NB4 (cell line): ENCODE data around the gene DOK3.

ENCODE experiments used
- DNase-seq: peaks from one replicate; pipeline ENCODE4 v3.0.0; 2010; ENCODE audit warnings: low read depth
- H3K4me3 ChIP-seq: one replicate; pipeline ENCODE4 v1.5.1; 2011; ENCODE audit warnings: mild to moderate bottlenecking, low read depth, low read length, moderate library complexity
- MYC ChIP-seq: IDR thresholded peaks from 2 replicates; pipeline ENCODE4 v1.6.1; 2011; ENCODE audit warnings: low read depth, low read length
- POLR2A ChIP-seq: IDR thresholded peaks from 2 replicates; pipeline ENCODE4 v1.6.1; 2011; ENCODE audit warnings: mild to moderate bottlenecking; ENCODE audit not compliant: insufficient read length; ENCODE audit errors: extremely low read depth
- TF ChIP-seq, protein P1 (sequence below): IDR thresholded peaks from 2 replicates; pipeline ENCODE4 v1.6.1; 2011; ENCODE audit warnings: low read depth, low read length
- TF ChIP-seq, protein P2 (sequence below): IDR thresholded peaks from one replicate; pipeline ENCODE4 v1.5.1; 2012; ENCODE audit warnings: low read depth, low read length

The DOK3 gene

DNA sequence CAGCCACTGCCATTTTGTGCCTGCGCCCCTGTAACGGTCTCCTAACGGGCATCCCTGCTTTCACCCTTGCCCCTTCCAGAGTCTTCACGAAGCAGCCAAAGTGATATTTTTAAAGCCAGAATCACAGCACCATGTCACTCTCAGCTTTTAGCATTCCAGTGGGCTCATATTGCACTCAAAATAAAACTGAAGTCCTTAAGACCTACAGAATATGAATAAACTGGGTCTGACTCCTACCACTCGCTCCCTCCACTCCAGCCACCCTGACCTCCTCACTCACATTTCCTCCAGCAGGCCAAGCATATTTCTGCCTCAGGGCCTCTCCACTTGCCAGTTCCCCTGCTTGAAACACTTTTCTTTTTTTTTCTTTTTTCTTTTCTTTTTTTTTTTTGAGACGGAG, 9.8 kb downstream of the DOK3 start:
- no peak overlapping the region for H3K4me3 ChIP-seq
- no peak for DNase-seq
- no peak for TF ChIP-seq MYC
- TF ChIP-seq, protein P1, sequence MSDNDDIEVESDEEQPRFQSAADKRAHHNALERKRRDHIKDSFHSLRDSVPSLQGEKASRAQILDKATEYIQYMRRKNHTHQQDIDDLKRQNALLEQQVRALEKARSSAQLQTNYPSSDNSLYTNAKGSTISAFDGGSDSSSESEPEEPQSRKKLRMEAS, result no peak
- TF ChIP-seq, protein P2, sequence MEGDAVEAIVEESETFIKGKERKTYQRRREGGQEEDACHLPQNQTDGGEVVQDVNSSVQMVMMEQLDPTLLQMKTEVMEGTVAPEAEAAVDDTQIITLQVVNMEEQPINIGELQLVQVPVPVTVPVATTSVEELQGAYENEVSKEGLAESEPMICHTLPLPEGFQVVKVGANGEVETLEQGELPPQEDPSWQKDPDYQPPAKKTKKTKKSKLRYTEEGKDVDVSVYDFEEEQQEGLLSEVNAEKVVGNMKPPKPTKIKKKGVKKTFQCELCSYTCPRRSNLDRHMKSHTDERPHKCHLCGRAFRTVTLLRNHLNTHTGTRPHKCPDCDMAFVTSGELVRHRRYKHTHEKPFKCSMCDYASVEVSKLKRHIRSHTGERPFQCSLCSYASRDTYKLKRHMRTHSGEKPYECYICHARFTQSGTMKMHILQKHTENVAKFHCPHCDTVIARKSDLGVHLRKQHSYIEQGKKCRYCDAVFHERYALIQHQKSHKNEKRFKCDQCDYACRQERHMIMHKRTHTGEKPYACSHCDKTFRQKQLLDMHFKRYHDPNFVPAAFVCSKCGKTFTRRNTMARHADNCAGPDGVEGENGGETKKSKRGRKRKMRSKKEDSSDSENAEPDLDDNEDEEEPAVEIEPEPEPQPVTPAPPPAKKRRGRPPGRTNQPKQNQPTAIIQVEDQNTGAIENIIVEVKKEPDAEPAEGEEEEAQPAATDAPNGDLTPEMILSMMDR, result no peak
- no peak for TF ChIP-seq POLR2A

DNA sequence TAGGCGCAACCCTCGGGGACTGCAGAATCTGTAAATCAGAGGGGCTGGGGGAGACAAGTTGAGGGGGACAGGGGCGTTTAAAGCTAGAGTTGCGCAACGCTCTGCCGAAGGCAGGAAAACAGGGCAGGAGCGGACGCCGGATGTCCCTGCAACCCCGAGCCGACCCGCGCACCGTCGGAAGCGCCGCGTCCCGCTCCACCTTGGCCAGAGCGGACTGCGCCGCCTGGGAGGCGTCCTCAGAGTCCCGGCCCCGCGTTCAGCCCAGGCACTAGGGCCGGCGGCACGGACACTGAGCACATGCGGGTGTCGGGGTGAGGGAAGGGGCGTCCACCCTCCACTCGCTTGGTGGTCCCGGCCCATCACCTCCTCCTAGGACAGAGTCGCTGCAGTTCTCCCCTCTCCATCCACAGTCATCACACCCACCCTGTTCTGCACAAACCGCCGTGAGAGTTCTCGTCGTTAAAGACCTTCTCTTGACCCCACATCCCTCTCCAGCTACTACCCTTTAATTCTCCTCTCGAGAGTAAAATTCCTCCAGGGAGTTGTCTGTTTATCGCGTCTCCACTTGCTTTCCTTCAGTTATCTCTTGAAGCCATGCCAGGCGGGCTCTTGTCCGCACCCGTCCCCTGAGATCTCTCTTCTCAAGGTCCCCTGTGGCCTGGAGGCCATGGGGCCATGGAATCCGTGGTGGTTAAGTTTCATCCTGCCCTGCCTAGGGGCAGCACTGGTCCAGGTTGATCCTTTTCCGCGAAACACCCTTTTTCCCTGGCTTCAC, 11.4 kb downstream of the DOK3 start:
- H3K4me3 ChIP-seq, result peak overlapping the region; percentile 47
- no peak for TF ChIP-seq POLR2A
- TF ChIP-seq, protein P1, result 0 out of 2 replicates have a peak, but pooled peaks have one; percentile 25
- TF ChIP-seq, protein P2, result no peak
- no peak; the same call in 1 of the 2 replicates for TF ChIP-seq MYC
- no peak for DNase-seq

DNA sequence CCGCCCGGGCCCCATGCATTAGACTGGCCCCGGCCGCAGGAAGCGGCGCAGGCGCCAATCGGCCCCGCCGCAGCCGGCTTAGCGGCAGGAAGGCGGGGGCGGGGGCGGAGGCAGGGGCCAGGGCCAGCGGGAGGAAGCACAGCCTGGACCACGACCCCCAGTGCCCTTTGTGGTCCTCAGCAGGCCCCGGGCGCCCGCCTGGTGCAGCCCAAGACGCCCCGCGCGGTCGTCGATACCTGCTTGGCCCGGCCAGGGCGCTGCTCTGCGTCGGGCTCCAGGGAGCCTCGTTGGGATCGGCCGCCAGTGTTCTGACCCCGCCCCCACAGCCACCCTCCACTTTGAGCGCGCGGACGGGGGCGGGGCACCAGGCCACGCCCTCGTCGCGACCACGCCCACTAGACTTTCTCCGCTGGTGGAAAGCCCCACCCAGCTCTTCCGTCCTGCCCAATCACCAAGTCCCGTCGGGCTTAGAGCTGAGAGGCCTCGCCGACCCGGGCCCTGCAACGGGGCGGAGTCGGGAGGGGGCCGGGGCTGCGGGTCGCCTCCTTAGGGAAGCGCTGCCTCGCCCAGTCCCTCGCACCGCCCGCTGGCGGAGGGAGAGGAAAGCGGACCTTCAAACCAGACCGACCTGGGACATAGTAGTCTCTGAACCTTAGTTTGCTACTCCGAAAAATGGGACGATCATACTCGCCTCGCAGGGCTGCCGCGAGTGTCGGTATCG, 12.2 kb downstream of the DOK3 start, which contains the start of gene PDLIM7:
Gene PDLIM7 (minus strand): TSS at position 313 of the 721 bp plus-strand sequence. CDS start 1,092 bp downstream, outside the sequence.
- DNase-seq, result peak; percentile 98
- TF ChIP-seq MYC, result peak; percentile 72
- TF ChIP-seq, protein P2, result no peak
- TF ChIP-seq, protein P1, result peak; percentile 63
- peak; percentile 71 for TF ChIP-seq POLR2A

DNA sequence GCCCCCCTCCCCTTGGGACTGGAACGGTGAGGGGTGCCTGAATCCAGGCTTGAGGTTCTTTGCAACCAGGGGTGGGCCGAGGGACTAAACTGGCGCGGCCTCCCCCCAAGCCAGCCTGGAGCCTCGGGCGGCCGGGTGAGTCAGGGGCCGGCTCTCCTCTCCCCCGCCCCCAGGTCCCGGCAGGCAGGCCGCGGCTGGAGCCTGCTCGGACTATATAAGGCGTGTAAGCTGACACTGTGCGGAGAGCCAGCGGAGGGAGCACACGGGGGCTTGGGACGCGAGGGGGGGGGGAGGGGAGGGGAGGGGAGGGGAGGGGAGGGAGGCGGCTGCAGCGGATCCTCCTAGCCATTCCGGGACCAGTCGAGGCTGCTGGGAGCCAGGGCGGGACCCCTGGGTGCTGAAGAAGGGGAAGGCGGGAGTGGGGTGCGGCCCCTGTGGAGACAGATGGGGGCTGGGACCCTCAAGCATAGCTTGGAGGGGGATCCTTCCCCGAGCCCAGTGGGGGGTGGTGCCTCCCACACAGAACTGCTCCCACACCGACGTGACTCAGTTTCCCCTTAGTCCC, 12.8 kb downstream of the DOK3 start:
- DNase-seq, result peak; percentile 86
- H3K4me3 ChIP-seq, result peak overlapping the region; percentile 58
- TF ChIP-seq POLR2A (no peak), MYC (no peak)
- TF ChIP-seq, protein P2, result no peak
- TF ChIP-seq, protein P1, result no peak

More for the DNA sequence above, 12.2 kb downstream of the DOK3 start, which contains the start of gene PDLIM7:
- peak within 1 kb of the TSS; percentile 58 for H3K4me3 ChIP-seq

DNA sequence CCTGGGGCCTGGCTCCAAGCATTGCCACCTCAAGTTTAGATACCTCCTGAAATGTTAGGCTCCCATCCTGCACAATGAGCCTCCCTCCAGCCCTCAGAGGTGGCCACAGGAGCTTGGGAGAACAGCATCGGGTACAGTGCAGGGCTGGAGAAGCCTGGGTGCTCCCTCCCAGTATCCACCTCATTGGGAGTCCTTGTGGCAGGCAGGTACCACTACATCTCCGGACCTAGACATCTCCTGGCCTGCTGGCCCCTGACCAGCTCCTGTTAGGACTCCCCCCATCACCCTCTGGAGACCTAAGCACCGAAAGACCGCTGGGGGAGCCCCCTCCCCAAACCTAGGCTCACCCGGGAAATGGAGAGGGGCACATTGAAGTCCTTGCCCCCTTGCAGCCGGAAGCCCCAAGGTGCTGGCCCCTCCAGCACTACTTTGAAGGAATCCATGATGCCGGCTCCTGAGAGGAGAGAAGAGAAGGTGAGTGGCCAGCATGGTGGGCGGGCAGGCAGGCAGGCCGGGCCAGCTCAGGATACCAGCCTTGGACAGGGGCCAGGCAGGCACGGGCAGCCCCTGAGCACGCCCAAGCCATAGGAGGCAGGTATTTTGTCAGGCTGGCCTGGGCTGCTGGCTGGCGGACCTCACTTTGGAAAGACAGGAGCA, 13.4 kb downstream of the DOK3 start:
- TF ChIP-seq MYC, result no peak
- TF ChIP-seq POLR2A, result no peak
- TF ChIP-seq, protein P1, result no peak
- TF ChIP-seq, protein P2, result no peak
- DNase-seq, result peak; percentile 40
- H3K4me3 ChIP-seq, result peak overlapping the region; percentile 58
